Left renal cortex interstitium (tissue), 4 donors: ENCODE results near the gene CCDC88C. TPM values are rescaled to one million over a fixed set of nuclear protein-coding genes. Genes with fewer than 3 reads are reported as not detected.
"Not testable (repeated sequence)": the region's sequence is repeated elsewhere in the genome, so short reads cannot be mapped to it uniquely, and the experiment has no call there.

Source experiments
- DNase-seq, 4 donors: peaks; one replicate each; pipeline ENCODE4 v3.0.0-alpha.2; 2013; ENCODE audit warnings: low read depth in 4 of 4, low spot score in 2 of 4, missing footprints in 1 of 4
- polyA plus RNA-seq, 4 donors: library from polyadenylated mRNA; unstranded; fragments of 120-200 nt; gene quantifications; one replicate each; pipeline ENCODE4 v1.2.1, GENCODE V29; 2013; ENCODE audit not compliant: insufficient read length in 4 of 4

CCDC88C gene
- polyA plus RNA-seq, 4 donors = 28.8 to 55.2 (median 36.3) TPM

- DNase-seq = no peak
These were observed 160.2 kb downstream of the CCDC88C start for GRCh38 chr14:91257328-91258010.

- DNase-seq = no peak
These were observed 161.0 kb downstream of the CCDC88C start for GRCh38 chr14:91256661-91257060.

DNA sequence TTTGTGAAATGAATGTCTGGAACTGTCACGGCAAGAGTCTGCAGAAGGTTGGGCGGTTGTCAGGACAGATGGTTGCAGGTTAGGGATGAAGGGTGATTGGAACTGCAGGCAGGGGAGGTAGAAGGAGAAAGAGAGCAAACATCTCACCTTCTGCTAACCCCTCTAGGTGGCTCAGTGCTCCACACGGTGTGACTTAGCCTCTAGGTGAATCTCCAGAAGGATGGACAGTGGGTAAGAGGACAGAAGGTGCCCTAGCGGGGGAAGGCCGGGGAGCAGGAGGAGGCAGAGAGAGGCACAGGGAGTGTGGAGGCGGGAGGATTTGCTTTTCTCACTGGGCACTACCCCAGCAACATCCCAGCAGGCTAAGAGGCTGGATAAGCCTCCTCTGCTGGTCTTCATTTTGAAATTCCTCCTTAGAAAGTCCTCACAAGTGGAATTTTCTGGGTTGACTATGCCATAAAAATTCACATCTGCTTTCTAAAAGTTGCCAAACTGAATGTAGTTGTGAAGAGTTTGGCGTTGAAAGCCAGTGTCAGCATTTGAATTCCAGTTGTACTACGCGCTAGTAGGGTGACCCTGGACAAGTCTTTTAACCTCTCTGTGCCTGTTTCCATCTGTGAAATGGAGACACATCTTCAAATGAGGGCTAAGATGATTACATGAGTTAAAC, 162.5 kb downstream of the CCDC88C start:
- no peak for DNase-seq

DNA sequence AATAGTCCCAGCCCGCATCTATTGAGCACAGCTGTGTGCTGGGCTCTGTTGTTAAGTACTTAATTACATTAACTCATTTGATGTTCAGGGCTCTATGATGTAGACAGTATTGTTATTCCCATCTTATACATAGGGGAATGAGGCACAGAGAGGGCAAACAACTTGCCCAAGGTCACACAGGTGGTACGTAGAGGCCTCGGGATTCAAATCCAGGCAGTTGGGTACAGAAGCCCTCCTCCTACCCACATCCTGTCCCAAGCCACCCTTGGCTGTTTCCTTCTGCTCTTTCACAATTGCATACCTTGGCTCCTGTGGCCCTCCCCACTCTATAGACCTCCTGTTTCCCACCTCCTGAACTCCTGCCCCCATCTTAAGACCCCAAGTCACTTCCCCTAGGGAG, 163.2 kb downstream of the CCDC88C start:
- DNase-seq = no peak

GRCh38 chr14:91253795-91254323, 163.8 kb downstream of the CCDC88C start:
- DNase-seq = no peak

GRCh38 chr14:91252871-91253794, 164.5 kb downstream of the CCDC88C start:
- no peak for DNase-seq

- no peak for DNase-seq
These were observed 166.7 kb downstream of the CCDC88C start for GRCh38 chr14:91250912-91251311.

DNA sequence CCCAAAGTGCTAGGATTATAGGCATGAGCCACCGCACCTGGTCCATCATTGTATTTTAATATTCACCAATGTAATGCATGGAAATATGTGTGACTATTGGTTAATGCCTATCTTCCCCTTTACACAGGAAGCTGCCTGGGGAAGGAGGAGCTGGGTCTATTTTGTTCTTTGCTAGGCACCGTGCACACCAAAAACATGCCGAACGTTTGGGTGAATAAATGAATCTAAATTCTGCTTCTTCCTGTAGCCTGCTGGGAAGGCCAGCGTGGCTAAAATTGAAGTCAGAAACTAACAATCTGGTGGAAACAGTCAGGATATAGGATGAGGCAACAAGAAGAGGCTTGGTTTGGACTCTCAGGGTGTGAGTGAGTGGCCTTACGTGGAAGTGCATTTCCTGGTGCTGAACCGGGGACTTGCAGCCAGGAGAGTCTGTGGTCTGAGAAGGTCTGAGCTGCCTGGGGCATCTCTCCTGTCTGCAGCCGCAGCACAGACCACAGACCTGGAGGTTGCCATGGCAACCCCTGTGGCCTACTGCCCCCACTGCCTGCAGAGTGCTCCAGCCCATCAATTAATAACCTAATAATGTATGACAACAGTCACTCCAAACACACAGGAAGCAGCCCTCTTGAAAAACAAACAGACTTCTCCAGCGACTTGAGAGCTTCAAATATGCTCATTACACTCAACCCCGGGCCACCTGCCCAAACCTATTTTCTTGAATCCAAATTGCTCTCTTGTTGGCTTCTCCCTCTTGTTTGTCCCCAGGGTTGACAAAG, 167.6 kb downstream of the CCDC88C start:
- no peak for DNase-seq

DNA sequence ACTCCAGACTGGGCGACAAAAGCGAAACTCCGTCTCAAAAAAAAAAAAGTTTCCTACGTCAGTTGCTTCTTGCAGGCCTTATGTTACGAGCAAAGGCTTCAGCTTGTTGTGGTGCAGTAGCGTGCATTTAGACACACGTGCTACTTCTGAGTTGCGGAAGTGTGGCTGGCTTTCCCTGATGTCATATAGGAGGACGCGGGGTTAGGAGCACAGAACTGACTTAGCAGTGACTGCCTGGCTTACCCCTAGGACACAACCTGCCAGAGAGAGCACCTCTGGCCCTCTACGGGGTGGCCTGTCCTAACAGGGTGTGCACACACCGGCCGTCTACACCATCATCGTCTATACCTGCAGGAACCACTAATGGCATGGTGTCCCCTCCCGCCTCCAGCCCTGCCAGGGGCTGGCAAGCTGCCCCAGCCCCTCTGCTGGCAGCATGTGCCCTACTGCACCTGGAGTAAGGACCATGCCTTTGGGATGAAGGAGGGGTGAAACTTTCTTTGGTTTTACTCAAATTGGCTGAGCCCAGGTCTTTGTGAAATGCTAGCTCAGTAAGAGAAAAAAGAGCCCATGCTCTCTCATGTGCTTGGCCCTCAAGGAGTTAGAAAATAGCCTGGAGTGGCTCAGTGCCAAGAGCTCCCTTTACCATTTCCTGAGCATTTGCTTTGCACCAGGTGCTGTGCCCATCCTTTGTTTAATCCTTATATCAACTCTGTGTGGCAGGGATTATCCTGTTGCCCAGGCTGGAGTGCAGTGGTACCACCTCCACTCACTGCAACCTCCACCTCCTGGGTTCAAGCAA, 171.4 kb downstream of the CCDC88C start:
- no peak for DNase-seq

DNA sequence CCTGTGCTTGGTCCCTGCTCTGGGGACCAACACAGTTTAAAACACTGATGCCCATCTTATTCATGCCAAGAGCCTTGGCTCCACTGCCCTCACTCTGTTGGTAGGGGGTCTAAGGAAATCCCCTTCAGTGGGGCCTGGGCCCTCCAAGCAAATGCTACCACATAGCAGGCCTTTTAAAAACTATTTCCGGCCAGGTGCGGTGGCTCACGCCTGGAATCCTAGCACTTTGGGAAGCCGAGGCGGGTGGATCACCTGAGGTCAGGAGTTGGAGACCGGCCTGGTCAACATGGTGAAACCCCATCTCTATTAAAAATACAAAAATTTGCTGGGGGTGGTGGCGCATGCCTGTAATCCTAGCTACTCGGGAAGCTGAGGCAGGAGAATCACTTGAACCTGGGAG, 172.0 kb downstream of the CCDC88C start:
- not testable (repeated sequence) for DNase-seq

DNA sequence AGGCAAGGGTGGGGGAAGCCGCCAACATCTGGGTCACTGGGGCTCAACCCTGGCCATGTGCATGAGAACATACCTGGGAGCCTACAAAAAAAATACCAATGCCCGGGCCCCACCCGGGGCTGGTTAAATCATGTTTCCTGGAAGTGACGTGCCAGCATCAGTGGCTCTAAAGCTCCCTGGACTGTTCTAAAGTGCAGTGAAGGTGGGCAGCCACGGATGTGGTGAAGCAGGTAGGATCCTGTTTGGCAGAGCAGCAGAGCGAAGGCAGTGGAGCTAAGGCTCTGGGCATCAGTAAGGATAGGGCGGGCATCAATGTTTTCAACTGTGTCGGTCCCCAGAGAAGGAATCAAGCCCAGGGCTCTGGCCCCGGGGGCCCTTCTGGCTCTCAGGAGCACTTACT, 172.6 kb downstream of the CCDC88C start:
- no peak for DNase-seq

- no peak for DNase-seq
These were observed 173.1 kb downstream of the CCDC88C start, which contains the start of gene GPR68 for GRCh38 chr14:91244501-91244901. Gene GPR68 (minus strand): TSS chr14:91244704. CDS start chr14:91235050, 9,654 bp downstream.

GRCh38 chr14:91243074-91243471, 174.5 kb downstream of the CCDC88C start:
- no peak for DNase-seq

- no peak for DNase-seq
These were observed 175.0 kb downstream of the CCDC88C start for GRCh38 chr14:91242635-91243034.

GRCh38 chr14:91241863-91242262, 175.8 kb downstream of the CCDC88C start:
- no peak for DNase-seq

DNA sequence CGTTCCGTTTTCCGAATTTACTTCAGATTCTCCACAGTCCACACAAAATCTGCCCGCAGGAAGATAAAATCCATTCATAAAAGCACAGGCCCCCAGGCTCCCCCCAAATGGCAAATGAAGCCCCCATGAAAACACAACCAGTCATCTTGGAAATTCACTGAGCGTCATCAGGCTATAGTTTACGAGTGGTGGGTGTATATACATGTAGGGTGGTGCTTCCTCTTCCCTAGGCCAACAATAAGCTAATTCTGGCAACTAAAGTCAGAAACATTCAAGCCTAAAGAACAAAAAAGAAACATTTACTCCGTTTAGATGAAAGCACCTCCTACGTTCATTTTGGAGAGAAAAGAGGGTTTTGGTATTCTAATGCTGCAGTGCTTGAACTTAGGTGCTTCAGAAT, 179.0 kb downstream of the CCDC88C start:
- DNase-seq = no peak

DNA sequence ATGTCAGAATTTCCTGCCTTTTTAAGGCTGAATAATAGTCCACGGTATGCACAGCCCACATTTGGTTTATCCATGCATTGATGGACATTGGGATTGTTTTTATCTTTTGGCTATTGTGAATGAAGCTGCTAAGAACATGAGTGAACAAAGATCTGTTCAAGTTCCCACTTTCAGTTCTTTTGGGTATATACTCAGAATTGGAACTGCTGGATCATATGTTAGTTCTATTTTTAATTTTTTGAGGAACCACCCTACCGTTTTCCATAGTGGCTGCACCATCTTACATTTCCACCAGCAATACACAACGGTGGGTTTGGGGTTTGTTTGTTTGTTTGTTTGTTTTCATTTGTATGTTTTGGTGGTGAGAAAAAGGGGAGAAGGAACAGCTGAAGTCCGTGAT, 179.5 kb downstream of the CCDC88C start:
- no peak for DNase-seq

DNA sequence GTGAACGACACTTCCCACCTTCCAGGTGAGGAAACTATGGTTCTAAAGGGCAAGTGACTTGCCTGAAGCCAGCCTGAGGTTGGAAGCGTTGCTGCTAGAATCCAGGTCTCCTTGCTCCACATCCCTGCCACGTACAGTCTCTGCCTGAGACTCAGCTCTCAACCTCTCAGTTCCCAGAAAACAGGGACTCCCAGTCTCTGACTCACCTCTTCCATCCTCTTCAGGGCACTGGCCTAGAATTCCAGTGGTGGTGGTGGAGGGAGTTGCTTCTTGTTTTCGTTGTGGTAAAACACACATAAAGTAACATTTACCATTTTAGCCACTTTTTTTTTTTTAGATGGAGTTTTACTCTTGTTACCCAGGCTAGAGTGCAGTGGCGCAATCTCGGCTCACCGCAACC, 180.4 kb downstream of the CCDC88C start:
- DNase-seq = no peak

GRCh38 chr14:91235841-91236240, 181.8 kb downstream of the CCDC88C start:
- no peak for DNase-seq

GRCh38 chr14:91234791-91235114, 182.9 kb downstream of the CCDC88C start:
- no peak for DNase-seq
